GM19025 (cell line): ENCODE data around the gene BTNL2.

Experiments
- ATAC-seq: cut with Tn5 transposase; IDR thresholded peaks from one replicate; pipeline ENCODE4 v1.9.1; 2021; ENCODE audit warnings: mild to moderate bottlenecking, low read depth, moderate library complexity; ENCODE audit not compliant: unreplicated experiment

The BTNL2 gene

DNA sequence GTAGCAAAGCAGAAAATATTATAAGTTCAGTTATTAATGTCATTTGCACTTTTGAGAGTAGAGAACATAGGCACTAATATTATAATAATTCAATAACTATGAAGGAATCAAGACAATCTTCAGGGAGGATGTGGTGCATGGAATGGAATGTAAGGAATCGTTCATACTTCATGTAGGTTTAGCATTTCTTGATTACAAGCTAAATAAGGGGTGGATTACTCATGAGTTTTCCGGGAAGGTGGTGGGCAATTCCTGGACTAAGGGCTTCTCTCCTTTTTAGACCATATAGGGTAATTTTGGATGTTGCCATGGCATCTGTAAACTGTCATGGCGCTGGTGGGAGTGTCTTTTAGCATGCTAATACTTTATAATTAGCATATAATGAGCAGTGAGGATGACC, 9.1 kb upstream of the BTNL2 start:
- no peak for ATAC-seq

DNA sequence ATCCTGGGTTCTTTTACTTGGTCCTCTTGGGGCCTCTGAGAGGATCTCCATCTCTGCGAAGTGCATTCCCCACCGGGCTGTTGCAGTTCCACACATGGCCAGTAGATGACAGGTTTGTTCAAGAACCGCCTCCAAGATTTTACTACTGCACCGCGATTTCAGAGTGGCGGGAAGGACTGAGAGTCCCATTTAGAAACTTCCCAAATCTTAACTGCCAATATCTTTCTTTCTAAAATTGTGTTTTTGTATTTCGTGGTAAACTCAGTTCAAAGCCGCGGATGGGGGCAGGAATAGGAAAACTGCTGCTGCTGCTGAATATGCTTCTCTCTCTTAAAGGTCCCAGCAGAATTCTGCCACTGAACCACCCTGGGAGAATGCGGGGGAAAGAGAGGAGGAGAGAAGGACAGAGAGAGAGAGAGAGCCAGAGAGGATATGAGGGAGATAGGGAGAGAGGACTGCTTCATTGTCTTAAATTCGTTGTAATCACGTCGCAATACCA, 8.6 kb upstream of the BTNL2 start:
- ATAC-seq = no peak

DNA sequence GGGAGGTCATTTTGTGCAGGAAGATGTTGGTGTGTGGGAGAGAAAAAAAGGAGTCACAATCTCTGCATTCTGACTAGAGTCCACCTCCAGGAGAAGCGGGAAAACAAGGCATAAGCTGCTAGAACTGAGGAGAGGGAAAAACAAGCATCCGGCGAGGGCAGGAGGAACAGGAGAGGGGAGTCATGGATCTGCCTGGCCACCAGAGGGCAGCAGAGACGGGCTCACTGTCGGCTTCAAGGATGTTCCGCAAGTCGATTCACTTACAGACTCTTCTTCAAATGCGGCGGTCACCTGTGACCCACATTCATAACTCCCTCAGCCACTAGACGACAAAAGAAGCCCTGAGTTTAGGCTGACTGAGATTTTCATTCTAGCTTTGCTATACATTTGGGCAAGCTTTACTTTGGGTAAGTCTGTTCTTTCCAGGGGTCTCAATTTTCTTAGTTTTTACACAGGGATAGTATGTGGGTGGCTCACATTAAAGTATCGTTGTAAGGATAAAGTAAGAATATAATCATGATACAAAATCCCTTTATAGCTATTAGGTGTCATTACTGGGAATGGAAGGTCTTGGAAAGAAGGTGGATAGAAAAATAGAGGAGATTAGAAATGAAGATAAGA, 6.6 kb upstream of the BTNL2 start:
- no peak for ATAC-seq

DNA sequence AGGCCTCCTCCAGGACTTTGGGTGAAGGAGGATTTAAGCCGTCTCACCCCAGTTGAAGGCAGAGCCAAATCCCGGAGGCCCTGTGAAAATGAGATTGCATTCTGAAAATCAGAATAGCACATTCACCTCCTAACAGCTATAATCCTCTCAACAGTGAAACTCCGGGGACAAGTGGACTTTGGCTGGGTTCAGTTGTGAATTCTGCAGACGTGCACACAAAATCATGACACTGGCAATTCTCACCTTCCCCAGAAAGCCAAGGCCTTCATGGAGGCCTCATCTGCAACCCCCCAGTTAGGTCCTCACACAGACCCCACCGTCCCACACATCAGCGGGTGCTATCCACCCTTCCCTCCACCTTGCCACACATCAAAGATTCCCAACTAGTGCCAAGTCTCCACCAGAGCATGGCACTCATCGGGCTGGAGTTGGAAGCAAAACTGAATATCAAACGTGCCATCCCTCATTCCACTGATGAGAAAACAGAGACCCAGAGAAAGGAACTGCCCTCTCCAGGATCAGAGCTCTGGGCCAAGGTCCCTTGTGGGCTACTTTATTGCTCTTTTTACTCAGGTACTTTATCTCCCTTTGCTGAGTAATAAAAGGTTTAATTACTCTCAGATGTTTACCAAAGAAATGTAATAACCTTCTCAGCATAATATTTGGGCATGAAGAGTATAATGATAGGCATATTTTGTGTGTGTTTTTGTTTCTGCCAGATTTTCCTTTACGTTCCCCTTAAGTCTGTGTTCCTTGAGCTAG, 4.8 kb upstream of the BTNL2 start:
- ATAC-seq = no peak

DNA sequence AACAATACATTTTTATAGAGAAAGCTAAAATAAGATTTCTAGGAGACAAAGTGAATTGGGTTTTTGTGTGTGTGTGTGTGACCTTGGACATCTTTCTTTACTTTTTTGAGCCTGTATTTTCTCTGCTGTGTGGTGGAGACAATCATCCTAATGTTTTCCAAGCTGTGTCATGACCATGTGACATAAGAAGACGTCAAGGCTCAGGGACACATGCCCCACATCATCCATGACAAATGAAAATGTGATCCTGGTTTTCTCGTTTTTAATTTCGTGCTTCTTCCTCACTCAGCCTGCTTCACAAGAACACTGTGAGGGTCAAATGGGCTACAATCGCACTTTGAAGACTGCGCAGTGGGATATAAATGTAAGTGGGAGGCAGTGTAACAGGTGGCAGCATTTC, 3.9 kb upstream of the BTNL2 start:
- ATAC-seq = no peak

DNA sequence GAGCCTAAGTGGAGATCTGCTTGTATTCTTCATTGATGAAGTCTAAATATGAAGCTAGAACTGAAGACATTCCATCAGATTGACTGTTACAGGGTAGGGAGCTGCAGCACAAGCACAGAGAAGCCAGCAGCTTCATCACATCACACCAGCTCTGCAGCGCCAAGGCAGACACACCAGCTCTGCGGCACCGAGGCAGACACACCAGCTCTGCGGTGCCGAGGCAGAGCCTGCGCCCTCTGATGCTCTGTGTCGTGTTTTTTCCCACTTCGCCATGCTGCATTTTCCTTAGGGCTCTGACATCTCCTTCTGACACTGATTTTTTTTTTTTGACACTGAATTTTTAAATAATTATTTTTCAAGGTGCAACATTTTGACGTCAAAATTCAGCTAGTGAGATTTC, 784 bp downstream of the BTNL2 start:
- ATAC-seq = no peak

DNA sequence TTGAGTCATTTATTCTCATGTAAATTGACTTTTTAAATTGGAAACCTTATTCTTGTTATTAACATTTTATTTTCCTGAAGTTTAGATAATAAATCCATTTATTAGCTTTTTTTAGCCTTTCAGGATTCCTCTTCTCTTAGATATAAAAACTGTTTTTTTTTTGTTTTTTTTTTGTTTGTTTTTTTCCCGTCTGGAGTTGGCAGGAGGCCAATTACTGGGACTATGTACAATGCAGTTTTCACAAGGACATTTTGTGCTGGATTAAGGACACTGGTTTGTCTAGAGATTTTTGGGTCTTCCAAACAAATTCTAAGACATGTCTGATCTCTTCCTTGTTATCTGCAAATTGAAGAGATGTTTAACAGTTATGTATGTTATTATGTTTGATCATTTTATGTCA, 1.3 kb downstream of the BTNL2 start:
- no peak for ATAC-seq

DNA sequence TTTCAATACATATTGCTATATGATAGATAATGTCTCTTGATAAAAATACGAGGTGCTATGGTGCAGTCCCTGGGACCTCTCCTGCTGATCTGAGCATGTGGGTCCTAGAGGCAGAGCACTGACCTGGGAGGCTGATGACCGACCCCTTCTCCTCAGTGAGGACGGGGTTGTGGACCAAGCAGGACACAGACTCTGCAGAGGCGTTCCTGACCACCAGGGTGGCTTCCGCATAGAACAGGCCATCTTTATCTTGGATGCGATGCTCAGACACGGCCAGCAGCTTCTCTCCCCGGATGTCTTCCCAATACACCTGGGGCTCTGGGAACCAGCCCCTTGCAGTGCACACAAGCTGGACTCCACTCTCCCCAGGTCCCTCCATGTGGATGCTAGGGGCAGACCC, 4.2 kb downstream of the BTNL2 start:
- no peak for ATAC-seq

DNA sequence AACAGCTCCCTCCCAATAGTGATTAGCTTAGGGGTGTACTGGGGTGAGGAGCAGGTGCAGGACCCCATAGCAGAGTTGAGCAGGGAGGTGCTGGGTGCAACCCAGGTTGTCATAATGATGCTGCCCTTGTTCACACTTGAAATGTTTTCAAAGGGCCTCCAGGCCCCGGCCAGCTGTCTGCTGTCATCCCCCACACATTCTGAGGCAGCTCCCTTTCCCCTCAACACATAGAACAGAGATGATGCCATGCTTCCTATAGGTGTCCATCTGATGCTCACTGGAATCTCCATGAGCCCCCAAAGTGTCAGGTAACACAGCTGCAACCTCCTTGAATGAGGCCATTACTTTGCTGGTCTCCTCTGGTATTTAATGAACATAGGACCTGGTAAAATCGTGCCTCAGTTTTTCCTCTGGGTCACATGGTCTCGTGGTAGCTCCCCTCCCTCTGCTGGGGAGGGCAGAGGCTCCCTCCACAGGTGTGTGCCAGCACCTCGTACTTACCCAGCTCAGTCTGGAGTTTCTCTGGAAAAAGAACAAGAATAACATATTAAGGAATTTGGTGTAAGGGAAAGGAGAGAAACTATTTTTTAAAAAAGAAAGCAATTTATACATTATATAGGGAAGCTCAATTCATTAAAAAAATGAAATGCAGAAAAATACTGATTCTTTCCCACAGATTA, 5.6 kb downstream of the BTNL2 start:
- ATAC-seq = no peak

DNA sequence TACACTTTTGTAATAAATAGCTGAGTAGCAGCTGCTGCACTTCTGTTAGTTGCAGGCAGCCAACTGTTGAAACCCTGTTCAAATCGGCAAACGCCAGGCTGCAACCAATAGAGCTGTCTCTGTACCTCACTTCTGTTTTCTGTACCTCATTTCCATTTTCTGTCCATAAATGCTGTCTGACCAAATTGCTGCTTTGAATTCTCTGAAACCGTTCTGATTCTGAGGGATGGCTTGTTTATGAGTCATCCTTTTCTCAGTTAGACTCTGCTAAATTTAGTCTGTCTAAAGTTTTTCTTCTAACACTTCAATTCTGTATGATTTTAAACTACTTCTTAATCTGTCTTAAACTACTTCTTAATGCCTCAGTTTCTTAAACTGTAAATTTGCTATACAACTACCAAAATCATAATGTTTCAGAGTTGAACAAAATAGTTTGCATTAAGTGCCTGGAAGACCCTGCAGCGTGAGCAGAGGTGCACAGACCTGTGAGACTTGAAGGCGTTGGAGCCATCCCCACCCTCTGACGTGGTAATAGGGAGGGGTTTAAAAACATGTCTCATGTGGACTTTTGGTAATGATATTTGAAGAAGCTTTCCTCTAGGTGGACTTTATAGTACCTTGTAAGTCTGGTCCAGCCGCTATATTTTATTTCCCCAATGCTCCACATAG, 9.6 kb downstream of the BTNL2 start:
- ATAC-seq = peak; percentile 89

DNA sequence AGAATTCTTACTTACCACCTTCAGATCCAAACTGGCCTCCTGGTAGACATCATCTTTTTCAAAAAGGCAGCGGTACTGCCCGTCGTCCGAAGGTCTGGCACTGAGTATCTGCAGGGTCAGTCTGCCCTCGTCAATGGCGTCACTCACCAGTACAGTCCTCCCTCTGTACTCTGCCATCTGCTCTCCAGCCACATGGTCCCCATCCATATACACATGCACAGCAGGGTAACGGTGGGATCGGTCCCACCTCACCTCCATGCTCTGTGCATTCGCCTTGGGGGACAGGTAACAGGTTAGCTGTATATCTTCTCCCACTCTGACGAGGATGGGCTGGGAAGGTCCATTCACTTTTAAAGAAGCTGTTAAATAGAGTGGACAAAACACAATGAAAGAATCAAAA, 11.0 kb downstream of the BTNL2 start:
- ATAC-seq = no peak

DNA sequence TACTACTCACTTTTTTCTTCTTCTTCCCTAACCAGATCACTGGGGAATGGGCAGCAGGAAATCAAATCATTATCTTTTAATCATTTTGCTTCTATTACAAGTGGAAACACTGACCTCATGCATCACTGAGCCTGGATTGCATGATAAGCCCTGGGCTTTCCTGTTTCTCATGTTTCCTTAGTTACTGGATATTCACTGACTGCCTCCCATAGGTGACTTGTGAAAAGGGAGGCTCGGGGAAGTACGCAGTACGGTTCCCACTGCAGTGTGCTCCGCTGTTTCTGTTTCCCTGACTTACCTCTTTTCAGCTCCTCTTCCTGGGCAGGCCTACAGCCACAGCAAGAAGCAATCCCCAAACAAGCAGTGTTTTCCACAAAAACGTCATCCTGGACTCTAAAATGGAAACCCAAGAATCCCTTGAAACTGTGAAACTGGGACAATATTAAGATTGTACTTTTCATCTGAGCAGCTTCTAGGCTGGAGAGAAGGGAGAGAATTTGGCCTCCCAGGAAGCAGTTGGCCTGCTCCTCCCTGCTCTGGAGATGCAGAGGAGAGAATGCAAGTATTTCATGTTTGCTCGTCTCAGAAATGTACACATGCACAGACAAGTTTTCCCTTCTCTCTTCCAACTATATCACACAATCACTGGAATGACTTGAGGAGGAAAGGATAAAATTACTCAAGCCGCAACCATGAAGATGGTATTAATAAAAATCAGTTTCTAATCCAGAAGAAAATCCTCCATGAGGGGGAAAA, 13.1 kb downstream of the BTNL2 start:
- no peak for ATAC-seq

DNA sequence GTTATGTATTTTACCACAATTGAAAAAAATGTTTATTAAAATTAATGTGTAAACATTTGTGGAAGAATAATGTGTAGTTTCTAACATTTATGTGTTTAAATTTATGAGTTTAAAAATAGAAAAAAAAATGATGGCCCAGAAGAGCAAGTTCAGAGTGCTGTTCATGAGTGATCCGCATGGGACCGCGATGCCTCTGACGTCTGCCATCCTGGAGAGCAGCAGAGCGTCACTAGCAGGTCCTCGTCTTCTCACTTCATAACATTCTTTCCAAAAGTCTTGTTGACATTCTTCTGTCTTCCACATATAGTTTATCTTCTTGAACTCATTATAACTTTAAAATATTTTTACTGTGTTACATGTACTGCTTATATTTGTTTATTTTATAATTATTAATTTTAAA, 15.5 kb downstream of the BTNL2 start:
- ATAC-seq = no peak

DNA sequence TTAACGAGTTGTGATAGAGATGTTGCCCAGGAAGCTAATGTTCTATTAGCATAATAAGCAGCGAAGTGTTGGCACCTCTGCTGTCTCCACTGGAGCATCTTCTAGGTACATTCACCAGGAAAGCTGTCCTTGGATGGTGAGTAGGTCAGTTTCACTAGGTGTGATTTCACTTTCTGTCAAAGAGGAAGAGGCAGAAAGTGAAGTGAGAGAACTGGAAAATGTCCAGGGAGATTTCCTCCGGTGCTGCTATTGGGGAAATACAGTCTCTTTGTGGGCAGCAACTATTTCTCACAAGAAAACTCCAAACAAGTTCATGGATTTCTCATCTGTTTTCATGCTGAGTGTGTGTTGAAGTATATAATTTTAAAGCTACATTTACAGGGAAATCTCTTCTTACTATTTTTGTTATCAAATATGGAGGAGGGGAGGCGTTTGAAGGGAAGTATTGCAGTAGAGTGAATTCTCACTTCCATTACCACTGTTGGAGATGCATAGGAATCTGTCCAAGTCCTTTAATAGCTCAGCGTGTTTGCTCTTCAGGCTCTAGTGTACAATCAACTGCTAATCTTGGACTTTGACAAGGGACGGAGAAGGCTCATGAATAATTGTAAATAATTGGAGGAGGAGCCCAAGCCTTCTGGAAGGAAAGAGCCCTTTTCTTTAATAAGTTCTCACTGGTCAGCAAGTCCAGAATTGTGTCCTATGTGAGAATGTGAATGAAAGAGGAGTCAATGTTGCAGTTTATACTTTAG, 19.2 kb downstream of the BTNL2 start:
- ATAC-seq = no peak

DNA sequence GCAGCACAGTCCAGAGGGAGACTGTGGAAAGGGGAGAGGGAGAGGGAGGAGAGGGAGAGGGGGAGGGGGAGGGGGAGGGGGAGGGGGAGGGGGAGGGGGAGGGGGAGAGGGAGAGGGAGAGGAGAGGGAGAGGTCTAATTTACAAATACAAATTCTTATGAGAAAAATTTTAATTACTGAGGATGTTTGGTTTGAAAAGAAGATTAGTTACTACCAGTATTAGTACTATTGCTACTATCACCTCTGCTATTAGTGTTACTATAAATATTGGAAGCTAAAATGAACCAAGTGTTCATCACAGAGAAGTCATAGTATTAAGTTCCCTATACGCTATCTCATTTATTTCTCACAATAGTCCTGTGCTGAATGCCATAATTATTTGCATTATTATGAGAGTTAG, 20.9 kb downstream of the BTNL2 start:
- ATAC-seq = no peak

DNA sequence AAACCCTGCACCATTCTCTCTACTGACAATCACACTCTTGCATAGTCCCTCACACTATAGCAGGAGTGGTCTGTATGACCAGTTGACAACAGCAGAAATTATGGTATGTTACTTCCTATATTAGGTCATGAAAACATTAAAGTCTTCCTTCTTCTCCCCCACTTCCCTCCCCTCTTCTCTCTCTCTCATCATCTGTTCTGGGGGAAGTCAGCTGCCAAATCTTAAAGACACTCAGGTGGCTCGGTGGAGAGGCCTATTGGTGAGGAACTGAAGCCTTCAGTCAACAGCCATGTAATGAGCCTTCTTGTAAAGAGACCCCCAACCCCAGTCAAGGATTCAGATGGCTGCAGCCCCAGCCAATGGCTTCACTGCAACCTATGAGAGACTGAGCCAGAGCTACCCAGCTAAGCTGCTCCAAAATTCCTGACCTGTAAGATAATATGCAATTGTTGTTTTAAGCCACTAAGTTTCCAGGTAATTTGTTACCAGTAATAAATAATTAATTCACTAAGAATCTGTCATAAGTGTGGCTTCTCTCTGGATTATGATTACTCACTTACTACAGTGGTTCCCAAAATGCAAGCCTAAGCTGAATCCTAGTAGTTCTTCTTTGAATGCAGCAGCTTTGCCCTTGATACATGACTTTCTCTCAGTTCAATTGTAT, 24.1 kb downstream of the BTNL2 start:
- no peak for ATAC-seq

DNA sequence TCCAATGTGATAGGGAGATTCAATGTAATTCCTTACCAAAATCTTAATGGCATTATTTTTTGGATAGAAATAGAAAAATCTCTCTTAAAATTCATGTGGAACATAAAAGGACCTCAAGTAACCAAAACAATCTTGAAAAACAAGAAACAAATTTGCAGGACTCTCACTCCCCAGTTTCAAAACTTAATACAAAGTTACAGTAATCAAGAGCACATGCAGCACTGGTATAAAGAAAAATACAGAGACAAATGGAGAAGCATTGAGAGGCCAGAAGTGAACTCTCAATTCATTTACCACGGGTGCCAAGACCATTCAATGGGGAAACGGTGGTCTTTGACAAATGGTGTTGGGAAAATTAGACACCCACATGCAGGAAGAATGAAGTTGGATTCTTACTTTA, 27.4 kb downstream of the BTNL2 start:
- no peak for ATAC-seq

DNA sequence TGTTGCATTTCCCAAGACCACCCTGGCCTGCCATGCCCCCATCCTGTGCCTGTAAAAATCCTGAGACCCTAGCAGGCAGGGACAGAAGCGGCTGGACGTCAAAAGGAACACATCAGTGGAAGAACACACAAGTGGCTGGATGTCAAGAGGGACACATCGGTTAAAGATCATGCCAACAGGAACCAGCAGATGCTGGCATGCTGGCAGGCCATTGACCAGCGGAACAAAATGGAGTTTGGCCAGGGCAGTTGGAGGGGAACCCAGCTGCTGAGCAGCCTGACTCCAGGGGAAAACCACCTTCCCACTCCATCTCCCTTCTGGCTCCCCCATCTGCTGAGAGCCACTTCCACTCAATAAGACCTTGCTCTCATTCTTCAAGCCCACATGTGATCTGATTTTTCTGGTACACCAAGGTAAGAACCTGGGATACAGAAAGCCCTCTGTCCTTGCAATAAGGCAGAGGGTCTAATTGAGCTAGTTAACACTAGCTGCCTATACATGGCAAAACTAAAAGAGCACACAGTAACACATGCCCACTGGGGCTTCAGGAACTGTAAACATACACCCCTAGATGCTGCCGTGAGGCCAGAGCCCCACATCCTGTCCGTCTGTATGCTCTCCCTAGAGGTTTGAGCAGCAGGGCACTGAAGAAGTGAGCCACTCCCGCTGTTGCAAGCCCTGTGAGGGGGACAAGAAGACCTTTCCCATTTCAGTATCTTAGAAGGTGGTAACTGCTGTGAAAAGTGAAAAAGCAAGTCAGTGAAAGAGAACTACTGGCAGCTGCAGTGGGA, 31.0 kb downstream of the BTNL2 start:
- no peak for ATAC-seq
